DOHH2 (cell line): Measurements from ENCODE around the gene MXD4.

Experiments
- H3F3A ChIP-seq: fragments of 200-600 bp; sonication (generic), shearing (Covaris generic); 2 replicates; pipeline ENCODE4 v1.6.0; 2016; ENCODE audit warnings: antibody characterized with exemption, mild to moderate bottlenecking; ENCODE audit not compliant: control insufficient read depth, insufficient read depth
- H3K27ac ChIP-seq: fragments of 200-600 bp; sonication (generic); 2 replicates; pipeline ENCODE4 v1.5.1; 2014; ENCODE audit warnings: low read depth, mild to moderate bottlenecking, low read length, moderate library complexity
- H3K27me3 ChIP-seq: fragments of 200-600 bp; sonication (generic); 2 replicates; pipeline ENCODE4 v1.6.1; 2014; ENCODE audit warnings: mild to moderate bottlenecking, low read length, mixed read lengths; ENCODE audit not compliant: control insufficient read depth
- H3K36me3 ChIP-seq: fragments of 200-600 bp; sonication (generic); 2 replicates; pipeline ENCODE4 v1.6.1; 2014; ENCODE audit warnings: mild to moderate bottlenecking, low read length, moderate library complexity, mixed read lengths; ENCODE audit not compliant: control insufficient read depth
- H3K4me1 ChIP-seq: fragments of 200-600 bp; sonication (generic); 2 replicates; pipeline ENCODE4 v1.6.1; 2014; ENCODE audit warnings: mild to moderate bottlenecking, low read length, mixed read lengths; ENCODE audit not compliant: control insufficient read depth
- H3K4me2 ChIP-seq: fragments of 200-600 bp; sonication (generic); 2 replicates; pipeline ENCODE4 v1.6.0; 2014; ENCODE audit warnings: mild to moderate bottlenecking, low read length, moderate library complexity
- H3K4me3 ChIP-seq: fragments of 200-600 bp; sonication (generic); 2 replicates; pipeline ENCODE4 v1.5.1; 2014; ENCODE audit warnings: mild to moderate bottlenecking, low read length, mixed read lengths
- H3K79me2 ChIP-seq: fragments of 200-600 bp; sonication (generic); 2 replicates; pipeline ENCODE4 v1.6.1; 2014; ENCODE audit warnings: mild to moderate bottlenecking, low read length, mixed read lengths; ENCODE audit not compliant: control insufficient read depth
- H3K9me2 ChIP-seq: fragments of 200-600 bp; sonication (generic); replicated peaks from 2 replicates; pipeline ENCODE4 v1.6.1; 2014; ENCODE audit warnings: mild to moderate bottlenecking, low read length, mixed read lengths; ENCODE audit not compliant: control insufficient read depth
- H3K9me3 ChIP-seq: fragments of 200-600 bp; sonication (generic); 2 replicates; pipeline ENCODE4 v1.6.1; 2014; ENCODE audit warnings: antibody characterized with exemption, low read length, mixed read lengths; ENCODE audit not compliant: control insufficient read depth, insufficient read depth
- H4K20me1 ChIP-seq: fragments of 200-600 bp; sonication (generic); 2 replicates; pipeline ENCODE4 v1.6.0; 2014; ENCODE audit warnings: low read depth, mild to moderate bottlenecking, antibody characterized with exemption, low read length, moderate library complexity; ENCODE audit not compliant: control insufficient read depth, insufficient read depth
- CTCF ChIP-seq: fragments of 200-600 bp; sonication (generic); IDR thresholded peaks from one replicate; pipeline ENCODE4 v1.5.1; 2014; ENCODE audit warnings: antibody characterized with exemption, mild to moderate bottlenecking, low read depth, low read length; ENCODE audit not compliant: poor library complexity, severe bottlenecking
- EZH2phosphoT487 ChIP-seq: fragments of 200-600 bp; sonication (generic); IDR thresholded peaks from 2 replicates; pipeline ENCODE4 v1.6.1; 2017; ENCODE audit warnings: borderline replicate concordance, mild to moderate bottlenecking, antibody characterized with exemption, low read length, moderate library complexity, mixed read lengths

Gene MXD4

GRCh38 chr4:2256156-2256731 lies 5.7 kb downstream of the MXD4 start:
- H3K4me1 ChIP-seq: peaks cover 7% of the 10 kb centered on the region
- no peak overlapping the region for H3K27ac ChIP-seq

GRCh38 chr4:2255501-2256155 lies 6.3 kb downstream of the MXD4 start:
- Histone ChIP-seq H3K9me2 (no peaks in the 10 kb centered on the region), H3K36me3 (no peaks in the 10 kb centered on the region), H3K4me3 (no peak overlapping the region), H3K27me3 (no peaks in the 10 kb centered on the region), H3K9me3 (no peaks in the 10 kb centered on the region), H3K27ac (no peak overlapping the region), H3K4me2 (no peak overlapping the region), H3K79me2 (no peaks in the 10 kb centered on the region), H3F3A (no peaks in the 10 kb centered on the region), H3K4me1 (peaks cover 2% of the 10 kb centered on the region), H4K20me1 (no peaks in the 10 kb centered on the region)
- no peak for TF ChIP-seq EZH2phosphoT487
- TF ChIP-seq CTCF: no peak

More at GRCh38 chr4:2256156-2256731, 5.7 kb downstream of the MXD4 start:
- H3F3A ChIP-seq: no peaks in the 10 kb centered on the region
- no peaks in the 10 kb centered on the region for H3K27me3 ChIP-seq
- H3K4me3 ChIP-seq: no peak overlapping the region
- H3K9me2 ChIP-seq: no peaks in the 10 kb centered on the region
- no peaks in the 10 kb centered on the region for H4K20me1 ChIP-seq
- H3K4me2 ChIP-seq: no peak overlapping the region
- H3K79me2 ChIP-seq: no peaks in the 10 kb centered on the region
- H3K9me3 ChIP-seq: no peaks in the 10 kb centered on the region
- H3K36me3 ChIP-seq: no peaks in the 10 kb centered on the region
- TF ChIP-seq EZH2phosphoT487: no peak
- TF ChIP-seq CTCF: no peak

- Histone ChIP-seq H3K4me1 (no peaks in the 10 kb centered on the region), H4K20me1 (no peaks in the 10 kb centered on the region), H3K4me3 (no peak overlapping the region), H3K36me3 (no peaks in the 10 kb centered on the region), H3K9me2 (no peaks in the 10 kb centered on the region), H3K4me2 (no peak overlapping the region), H3K9me3 (no peaks in the 10 kb centered on the region), H3K79me2 (no peaks in the 10 kb centered on the region), H3F3A (no peaks in the 10 kb centered on the region), H3K27ac (no peak overlapping the region), H3K27me3 (no peaks in the 10 kb centered on the region)
- TF ChIP-seq EZH2phosphoT487 (no peak), CTCF (no peak)
Measured at GRCh38 chr4:2254665-2255500, 7.0 kb downstream of the MXD4 start.
